ENCODE data around the gene PLPP7.

Gene PLPP7

GRCh38 chr9:131280660-131281059 is 8.9 kb upstream of the PLPP7 start:
- DNase-seq (ENCODE audit: extremely low read depth in 1 of 2, low read depth in 1 of 2): no peak

- DNase-seq (ENCODE audit: extremely low read depth in 1 of 2, low read depth in 1 of 2): no peak
These were observed 8.2 kb upstream of the PLPP7 start for GRCh38 chr9:131281119-131281965.

DNA sequence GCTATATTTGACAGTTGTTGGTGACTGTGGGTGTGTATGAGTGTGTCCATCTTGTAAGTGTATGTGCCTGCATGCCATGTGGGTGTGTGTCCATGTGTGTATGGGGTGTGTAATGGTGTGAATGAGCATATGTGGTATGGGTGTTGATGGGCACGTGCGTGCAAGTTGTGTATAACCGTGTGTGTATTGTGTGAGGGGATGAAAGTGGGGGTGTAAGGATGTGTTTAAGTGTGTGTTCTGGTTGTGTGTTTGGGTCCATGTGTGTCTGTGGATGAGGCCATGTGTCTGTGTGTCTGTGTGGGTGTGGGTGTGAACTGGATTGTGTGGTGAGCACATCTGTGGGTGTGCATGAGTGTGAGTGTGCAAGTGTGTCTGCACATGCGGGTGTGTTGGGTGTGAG is 7.3 kb upstream of the PLPP7 start:
- DNase-seq (ENCODE audit: extremely low read depth in 1 of 2, low read depth in 1 of 2): no peak

GRCh38 chr9:131282688-131283422 is 6.7 kb upstream of the PLPP7 start:
- no peak for DNase-seq (ENCODE audit: extremely low read depth in 1 of 2, low read depth in 1 of 2)

DNA sequence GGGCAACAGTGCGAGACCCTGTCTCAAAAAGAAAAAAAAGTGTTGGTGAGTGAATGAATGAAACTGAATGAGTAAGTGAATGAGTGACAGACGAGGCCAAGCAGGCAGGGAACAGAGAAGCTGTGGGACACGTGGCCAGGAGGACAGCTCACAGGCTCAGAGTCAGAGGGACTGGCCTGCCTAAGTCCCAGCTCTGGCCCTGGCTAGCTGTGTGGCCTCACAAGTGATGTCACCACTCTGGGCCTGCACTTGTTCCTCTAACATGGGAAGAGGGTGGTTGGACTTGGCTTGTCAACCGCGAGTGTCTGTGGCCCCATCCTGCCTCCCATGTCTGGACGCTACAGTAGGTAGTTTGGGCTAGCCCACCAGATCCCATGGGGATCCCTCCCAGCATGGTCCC is 4.7 kb upstream of the PLPP7 start:
- no peak for DNase-seq (ENCODE audit: extremely low read depth in 1 of 2, low read depth in 1 of 2)

DNA sequence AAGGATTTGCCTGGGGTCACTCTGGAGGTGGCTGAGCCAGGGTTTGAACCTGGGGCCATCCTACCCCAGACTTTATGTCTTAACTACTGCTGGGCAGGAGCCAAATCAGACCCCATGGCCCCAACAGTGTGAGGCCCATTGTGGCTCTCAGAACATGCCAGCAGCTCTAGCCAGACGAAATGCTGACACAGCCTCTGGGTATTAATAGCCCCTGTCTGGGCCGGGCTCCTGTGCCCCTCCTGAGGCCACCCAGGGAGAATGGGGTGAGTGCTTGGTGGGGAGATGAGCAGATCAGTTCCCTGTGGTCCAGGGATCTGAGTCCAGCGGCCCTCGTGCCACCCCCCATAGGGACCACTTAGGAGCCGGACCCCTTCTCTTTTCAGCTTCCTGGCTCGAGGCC is 2.2 kb upstream of the PLPP7 start:
- DNase-seq (ENCODE audit: extremely low read depth in 1 of 2, low read depth in 1 of 2): no peak

DNA sequence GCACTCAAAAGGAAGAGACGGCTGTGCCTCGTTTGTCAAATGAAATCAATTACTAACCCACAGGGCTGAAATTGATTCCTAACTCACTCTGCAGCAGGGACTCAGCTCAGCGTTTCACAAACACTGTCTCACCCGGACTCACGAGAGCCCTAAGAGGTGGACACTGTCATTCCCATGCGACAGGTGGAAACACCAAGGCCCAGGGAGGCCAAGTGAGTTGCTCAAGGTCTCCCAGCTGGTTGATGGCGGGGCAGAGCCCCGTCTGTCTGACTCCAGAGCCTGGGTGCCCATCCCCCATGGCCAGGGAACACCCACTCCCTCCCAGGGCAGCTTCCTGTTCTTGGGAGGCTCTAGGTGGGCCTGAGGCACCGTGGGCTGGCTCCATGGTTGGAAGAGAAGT is 1.3 kb upstream of the PLPP7 start:
- no peak for DNase-seq (ENCODE audit: extremely low read depth in 1 of 2, low read depth in 1 of 2)

DNA sequence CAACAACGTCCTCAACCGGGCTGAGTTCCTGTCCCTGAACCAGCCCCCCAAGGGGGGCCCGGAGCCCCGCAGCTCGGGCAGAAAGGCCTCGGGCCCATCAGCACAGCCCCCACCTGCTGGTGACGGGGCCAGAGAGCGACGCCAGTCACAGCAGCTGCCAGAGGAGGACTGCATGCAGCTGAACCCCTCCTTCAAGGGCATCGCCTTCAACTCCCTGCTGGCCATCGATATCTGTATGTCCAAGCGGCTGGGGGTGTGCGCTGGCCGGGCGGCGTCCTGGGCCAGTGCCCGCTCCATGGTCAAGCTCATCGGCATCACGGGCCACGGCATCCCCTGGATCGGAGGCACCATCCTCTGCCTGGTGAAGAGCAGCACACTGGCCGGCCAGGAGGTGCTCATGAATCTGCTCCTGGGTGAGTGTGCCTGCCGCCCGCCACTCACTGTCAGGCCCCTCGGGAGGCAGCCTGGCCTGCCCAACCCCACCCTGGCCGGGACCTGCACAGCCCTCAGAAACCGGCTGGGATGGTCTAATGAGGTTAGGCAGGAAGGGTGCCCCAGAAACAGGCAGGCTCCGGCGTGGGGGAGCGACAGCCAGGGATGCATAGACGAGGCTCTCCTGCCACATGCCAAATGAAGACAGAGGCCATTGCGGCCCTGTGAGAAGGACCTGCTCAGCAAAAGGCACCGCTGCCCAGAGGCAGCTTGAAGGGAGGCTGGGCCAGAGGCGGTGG is 678 bp downstream of the PLPP7 start:
- DNase-seq (ENCODE audit: extremely low read depth in 1 of 2, low read depth in 1 of 2): no peak

DNA sequence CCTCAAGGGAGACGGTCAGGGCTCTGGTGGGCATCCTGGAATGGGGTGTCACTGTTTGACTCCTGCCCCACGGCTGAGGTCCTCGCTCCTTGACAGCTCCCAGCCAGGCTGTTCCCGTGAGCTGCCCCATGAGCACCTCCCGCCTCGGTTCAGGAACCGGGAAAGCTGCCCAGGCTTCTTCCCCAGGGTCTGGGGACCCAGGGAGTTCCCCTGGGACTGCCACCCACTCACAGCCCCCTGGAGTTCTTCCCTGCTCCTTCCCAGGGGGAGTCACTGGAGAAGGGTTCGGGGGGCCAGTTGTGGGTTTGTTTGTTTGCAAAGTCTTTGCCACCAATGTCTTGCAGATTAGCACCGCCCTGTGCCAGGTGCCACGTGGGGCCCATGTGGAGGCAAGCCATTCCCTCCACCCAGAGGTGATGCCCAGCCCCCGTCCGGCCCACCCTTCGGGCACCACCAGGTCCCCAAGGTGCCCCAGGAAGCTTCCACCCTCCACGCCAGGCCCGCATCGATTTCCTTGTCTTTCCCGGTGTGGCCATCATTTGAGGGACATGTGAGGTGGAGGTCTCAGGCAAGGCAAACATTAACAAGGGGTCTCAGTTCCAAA is 1.3 kb downstream of the PLPP7 start:
- no peak for DNase-seq (ENCODE audit: extremely low read depth in 1 of 2, low read depth in 1 of 2)

- DNase-seq (ENCODE audit: extremely low read depth in 1 of 2, low read depth in 1 of 2): no peak
These were observed 2.3 kb downstream of the PLPP7 start for GRCh38 chr9:131291795-131292315.

GRCh38 chr9:131292937-131293336 is 3.4 kb downstream of the PLPP7 start:
- DNase-seq (ENCODE audit: extremely low read depth in 1 of 2, low read depth in 1 of 2): no peak

- DNase-seq (ENCODE audit: extremely low read depth in 1 of 2, low read depth in 1 of 2): no peak
These were observed 6.9 kb downstream of the PLPP7 start for GRCh38 chr9:131296460-131296859.

GRCh38 chr9:131296906-131297500 is 7.5 kb downstream of the PLPP7 start:
- no peak for DNase-seq (ENCODE audit: extremely low read depth in 1 of 2, low read depth in 1 of 2)

DNA sequence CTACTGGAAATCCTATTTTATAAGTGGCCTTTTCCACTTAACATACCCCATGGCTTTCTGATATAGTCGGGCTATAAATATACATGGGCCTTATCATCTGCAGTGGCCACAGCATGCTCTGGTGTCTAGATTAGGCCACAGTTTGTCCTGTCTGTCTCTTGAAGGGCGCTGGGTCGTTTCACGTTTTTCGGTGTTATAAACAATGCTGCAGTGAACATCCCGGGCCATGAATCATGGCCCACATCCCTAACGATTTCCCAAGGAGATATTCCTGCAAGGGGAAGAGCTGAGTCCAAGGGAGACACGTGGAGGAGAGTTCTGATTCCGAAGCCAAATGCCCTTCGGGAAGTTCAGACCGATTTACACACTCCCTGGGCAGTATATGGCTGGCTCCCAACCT is 8.4 kb downstream of the PLPP7 start:
- DNase-seq (ENCODE audit: extremely low read depth in 1 of 2, low read depth in 1 of 2): no peak

- no peak for DNase-seq (ENCODE audit: extremely low read depth in 1 of 2, low read depth in 1 of 2)
These were observed 8.8 kb downstream of the PLPP7 start for GRCh38 chr9:131298341-131298740.

DNA sequence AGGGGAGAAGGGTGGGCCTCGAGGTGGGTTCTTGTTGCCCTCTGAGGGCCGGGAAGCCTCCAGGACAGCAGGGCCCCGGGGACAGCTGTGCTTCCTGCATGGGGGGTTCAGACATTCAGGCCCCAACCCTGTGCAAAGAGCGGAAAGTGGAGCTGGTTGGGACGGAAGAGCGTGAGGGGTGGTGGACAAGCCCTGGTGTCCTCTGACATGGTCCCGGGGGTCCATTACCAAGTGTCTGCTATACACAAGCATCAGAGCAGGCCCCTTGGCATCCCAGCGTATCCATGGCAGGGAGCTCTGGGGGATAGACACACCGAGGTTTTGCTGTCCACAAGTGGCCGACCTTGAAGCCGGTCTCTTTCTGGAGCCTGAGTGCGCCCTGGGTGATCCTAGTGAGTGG is 9.3 kb downstream of the PLPP7 start:
- DNase-seq (ENCODE audit: extremely low read depth in 1 of 2, low read depth in 1 of 2): no peak

- DNase-seq (ENCODE audit: extremely low read depth in 1 of 2, low read depth in 1 of 2): no peak
These were observed 9.9 kb downstream of the PLPP7 start for GRCh38 chr9:131299346-131299960.

DNA sequence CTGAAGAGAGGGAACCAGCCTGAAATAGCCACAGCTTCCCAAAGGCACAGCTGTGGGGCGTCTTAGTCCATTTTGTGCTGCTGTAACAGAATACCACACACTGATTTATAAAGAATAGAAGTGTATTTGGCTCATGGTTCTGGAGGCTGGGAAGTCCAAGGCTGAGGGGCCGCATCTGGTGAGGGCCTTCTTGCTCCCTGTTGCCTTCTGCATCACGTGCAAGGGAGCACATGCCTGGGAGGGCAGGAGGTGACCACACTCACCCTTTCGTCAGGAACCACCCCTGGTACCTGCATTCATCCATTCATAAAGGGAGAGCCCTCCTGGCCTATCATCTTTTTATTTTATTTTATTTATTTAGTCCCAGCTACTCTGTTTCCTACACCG is 10.4 kb downstream of the PLPP7 start:
- no peak for DNase-seq (ENCODE audit: extremely low read depth in 1 of 2, low read depth in 1 of 2)

DNA sequence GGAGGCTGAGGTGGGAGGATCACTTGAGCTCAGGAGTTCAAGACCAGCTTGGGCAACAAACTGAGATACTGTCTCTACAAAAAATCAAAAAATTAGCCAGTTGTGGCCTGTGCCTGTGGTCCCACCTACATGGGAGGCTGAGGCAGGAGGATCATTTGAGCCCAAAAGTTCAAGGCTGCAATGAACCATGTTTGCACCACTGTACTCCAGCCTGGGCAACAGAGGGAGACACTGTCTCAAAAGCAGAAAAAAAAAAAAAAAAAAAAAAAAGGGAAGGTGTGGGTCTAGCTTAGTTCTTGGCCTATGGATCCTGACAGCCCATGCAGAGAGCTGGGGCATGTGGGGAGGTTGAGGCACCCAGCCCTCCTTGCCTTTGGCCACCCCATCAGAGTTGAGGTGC is 10.9 kb downstream of the PLPP7 start:
- no peak for DNase-seq (ENCODE audit: extremely low read depth in 1 of 2, low read depth in 1 of 2)
